Neural cell (in vitro differentiated cells): Measurements from ENCODE around the gene MSGN1.

ENCODE experiments used
- EP300 ChIP-seq: fragments of 450-650 bp; conservative IDR thresholded peaks from 2 replicates; pipeline ENCODE4 v1.6.1; 2014; ENCODE audit warnings: antibody characterized with exemption, mild to moderate bottlenecking, moderate library complexity; ENCODE audit not compliant: poor library complexity, severe bottlenecking
- EZH2 ChIP-seq: fragments of 200-600, 300-800 bp; shearing (Covaris generic), sonication (generic); IDR thresholded peaks from 2 replicates; pipeline ENCODE4 v1.6.1; 2014; ENCODE audit warnings: antibody characterized with exemption, low read length, borderline replicate concordance, mild to moderate bottlenecking; ENCODE audit not compliant: insufficient read depth, poor library complexity, severe bottlenecking
- RAD21 ChIP-seq: fragments of 450-650 bp; conservative IDR thresholded peaks from 2 replicates; pipeline ENCODE4 v1.6.1; 2014; ENCODE audit warnings: antibody characterized with exemption, mild to moderate bottlenecking, moderate library complexity
- SMC3 ChIP-seq: fragments of 450-650 bp; conservative IDR thresholded peaks from 2 replicates; pipeline ENCODE4 v1.6.1; 2014; ENCODE audit warnings: antibody characterized with exemption, mild to moderate bottlenecking, moderate library complexity; ENCODE audit not compliant: poor library complexity
- TF ChIP-seq, protein P1 (sequence below): fragments of 450-650 bp; IDR thresholded peaks from 2 replicates; pipeline ENCODE4 v1.5.1; 2014; ENCODE audit warnings: antibody characterized with exemption, mild to moderate bottlenecking, moderate library complexity; ENCODE audit not compliant: poor library complexity, severe bottlenecking
- TF ChIP-seq, protein P2 (sequence below): IDR thresholded peaks from 2 replicates; pipeline ENCODE4 v1.6.1; 2012; ENCODE audit warnings: borderline replicate concordance

DNA sequence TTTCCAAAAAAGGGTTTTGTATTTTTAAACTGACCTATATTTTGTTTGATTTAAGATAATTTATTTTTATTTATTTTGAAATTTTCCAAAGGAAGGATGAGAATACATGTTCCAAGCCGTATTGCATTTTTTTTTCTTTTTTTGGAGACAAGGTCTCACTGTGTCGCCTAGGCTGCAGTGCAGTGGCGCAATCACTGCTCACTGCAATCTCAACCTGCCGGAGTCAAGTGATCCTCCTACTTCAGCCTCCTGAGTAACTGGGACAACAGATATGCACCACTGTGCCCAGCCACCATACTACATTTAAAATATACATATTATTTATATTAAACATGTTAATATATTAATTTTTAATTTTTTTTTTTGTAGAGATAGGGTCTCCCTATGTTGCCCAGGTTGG, 47.4 kb upstream of the MSGN1 start:
- TF ChIP-seq, protein P1, sequence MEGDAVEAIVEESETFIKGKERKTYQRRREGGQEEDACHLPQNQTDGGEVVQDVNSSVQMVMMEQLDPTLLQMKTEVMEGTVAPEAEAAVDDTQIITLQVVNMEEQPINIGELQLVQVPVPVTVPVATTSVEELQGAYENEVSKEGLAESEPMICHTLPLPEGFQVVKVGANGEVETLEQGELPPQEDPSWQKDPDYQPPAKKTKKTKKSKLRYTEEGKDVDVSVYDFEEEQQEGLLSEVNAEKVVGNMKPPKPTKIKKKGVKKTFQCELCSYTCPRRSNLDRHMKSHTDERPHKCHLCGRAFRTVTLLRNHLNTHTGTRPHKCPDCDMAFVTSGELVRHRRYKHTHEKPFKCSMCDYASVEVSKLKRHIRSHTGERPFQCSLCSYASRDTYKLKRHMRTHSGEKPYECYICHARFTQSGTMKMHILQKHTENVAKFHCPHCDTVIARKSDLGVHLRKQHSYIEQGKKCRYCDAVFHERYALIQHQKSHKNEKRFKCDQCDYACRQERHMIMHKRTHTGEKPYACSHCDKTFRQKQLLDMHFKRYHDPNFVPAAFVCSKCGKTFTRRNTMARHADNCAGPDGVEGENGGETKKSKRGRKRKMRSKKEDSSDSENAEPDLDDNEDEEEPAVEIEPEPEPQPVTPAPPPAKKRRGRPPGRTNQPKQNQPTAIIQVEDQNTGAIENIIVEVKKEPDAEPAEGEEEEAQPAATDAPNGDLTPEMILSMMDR = no peak
- TF ChIP-seq EP300 (no peak), EZH2 (no peak), SMC3 (no peak), RAD21 (no peak)
- TF ChIP-seq, protein P2, sequence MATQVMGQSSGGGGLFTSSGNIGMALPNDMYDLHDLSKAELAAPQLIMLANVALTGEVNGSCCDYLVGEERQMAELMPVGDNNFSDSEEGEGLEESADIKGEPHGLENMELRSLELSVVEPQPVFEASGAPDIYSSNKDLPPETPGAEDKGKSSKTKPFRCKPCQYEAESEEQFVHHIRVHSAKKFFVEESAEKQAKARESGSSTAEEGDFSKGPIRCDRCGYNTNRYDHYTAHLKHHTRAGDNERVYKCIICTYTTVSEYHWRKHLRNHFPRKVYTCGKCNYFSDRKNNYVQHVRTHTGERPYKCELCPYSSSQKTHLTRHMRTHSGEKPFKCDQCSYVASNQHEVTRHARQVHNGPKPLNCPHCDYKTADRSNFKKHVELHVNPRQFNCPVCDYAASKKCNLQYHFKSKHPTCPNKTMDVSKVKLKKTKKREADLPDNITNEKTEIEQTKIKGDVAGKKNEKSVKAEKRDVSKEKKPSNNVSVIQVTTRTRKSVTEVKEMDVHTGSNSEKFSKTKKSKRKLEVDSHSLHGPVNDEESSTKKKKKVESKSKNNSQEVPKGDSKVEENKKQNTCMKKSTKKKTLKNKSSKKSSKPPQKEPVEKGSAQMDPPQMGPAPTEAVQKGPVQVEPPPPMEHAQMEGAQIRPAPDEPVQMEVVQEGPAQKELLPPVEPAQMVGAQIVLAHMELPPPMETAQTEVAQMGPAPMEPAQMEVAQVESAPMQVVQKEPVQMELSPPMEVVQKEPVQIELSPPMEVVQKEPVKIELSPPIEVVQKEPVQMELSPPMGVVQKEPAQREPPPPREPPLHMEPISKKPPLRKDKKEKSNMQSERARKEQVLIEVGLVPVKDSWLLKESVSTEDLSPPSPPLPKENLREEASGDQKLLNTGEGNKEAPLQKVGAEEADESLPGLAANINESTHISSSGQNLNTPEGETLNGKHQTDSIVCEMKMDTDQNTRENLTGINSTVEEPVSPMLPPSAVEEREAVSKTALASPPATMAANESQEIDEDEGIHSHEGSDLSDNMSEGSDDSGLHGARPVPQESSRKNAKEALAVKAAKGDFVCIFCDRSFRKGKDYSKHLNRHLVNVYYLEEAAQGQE = no peak
